ENCODE measurements around the gene NUP214.
A peak's percentile ranks its signal among the peaks of the same experiment; 100 is the strongest.
"Not testable (repeated sequence)": the region's sequence is repeated elsewhere in the genome, so short reads cannot be mapped to it uniquely, and the experiment has no call there.

The NUP214 gene

DNA sequence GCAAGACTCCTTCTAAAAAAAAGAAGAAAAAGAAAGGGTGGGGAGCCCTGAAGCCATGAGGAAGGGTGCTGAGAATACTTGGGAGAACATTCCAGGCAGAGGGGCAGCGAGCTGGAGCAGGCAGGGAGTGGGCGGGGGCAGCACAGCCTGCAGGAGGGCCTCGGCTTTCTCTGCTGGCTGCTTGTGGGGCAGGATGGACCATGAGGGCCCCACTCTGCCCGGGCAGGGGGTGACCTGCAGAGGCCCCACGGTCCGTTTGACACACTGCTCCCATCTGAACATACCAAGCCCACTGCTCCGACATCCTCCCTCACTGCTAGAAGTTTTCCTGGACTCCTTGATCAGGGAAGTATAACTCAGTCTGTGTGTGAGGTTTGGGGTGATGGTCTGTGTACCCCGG lies 11.7 kb upstream of the NUP214 start:
- no peak for DNase-seq (ENCODE audit: low read depth)
- H3K4me3 ChIP-seq (ENCODE audit: low read depth, low read length), result no peak overlapping the region

DNA sequence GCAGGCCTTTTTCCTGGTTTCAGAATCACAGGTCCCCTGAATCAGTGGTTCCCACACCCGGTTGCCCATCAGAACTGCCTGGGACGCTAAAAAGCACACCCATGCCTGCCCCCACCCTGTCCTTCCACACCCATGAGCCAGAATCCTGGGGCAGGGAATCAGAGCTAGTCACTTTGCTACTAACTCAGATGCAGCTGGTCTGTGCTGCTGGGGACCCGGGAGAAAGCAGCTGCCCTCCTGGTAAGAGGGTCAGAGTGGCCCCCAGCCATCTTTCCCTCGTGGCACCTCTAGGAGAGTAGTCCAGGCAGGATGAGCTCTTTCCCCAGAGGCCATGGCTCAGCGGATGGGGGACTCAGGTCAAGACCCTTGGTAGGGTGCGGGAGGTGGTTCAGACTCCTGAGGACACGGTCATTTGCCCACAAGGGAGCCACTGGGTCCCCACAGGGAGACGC lies 11.3 kb upstream of the NUP214 start:
- H3K4me3 ChIP-seq (ENCODE audit: low read depth, low read length), result no peak overlapping the region
- DNase-seq (ENCODE audit: low read depth), result no peak

DNA sequence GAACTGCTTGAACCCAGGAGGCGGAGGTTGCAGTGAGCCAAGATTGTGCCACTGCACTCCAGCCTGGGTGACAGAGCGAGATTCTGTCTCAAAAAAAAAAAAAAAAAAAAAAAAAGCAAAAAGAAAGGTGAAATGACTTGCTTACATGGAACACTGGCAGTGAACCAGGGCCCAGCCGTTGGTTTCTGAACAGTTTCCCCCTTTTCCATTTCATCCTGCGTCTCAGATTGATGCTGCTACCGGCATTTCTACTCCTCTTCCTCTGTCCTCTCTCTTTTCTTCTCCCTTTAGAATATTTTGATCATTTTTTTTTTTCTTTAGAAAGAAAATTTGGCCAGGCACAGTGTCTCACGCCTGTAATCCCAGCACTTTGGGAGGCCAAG lies 10.0 kb upstream of the NUP214 start:
- DNase-seq (ENCODE audit: low read depth); H3K4me3 ChIP-seq (ENCODE audit: low read depth, low read length): not testable (repeated sequence)

DNA sequence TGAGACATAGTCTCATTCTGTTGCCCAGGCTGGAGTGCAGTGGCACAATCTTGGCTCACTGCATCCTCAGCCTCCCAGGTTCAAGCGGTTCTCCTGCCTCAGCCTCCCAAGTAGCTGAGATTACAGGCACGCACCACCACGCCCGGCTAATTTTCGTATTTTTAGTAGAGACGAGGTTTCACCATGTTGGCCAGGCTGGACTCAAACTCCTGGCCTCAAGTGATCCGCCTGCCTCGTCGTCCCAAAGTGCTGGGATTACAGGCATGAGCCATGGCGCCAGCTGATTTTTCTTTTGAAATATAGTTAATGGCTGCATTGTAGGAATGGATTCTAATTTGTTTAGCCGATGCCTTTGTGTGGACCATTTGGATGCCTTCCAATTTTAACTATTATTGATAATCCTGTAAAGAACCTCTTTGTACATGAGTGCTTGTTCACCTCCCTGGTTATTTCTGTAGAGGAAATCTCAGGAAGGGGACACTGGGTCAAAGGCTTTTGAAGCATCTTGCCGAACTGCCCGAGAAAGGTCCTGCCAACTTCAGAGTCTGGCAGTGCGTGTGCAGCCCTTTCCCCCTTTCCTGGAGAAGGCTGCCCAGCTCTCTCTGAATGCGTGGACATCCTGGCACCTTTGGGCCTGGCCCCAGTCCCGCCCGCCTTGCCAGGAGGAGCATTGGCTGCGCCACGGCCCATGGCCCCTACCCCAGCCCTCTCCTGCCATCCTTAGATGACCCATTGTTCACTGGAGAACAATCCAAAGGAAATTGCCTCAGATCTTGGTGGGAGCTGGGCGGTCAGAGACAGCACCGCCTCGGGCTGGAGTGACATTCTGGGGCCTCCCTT lies 8.9 kb upstream of the NUP214 start:
- H3K4me3 ChIP-seq (ENCODE audit: low read depth, low read length), result no peak overlapping the region
- no peak for DNase-seq (ENCODE audit: low read depth)

DNA sequence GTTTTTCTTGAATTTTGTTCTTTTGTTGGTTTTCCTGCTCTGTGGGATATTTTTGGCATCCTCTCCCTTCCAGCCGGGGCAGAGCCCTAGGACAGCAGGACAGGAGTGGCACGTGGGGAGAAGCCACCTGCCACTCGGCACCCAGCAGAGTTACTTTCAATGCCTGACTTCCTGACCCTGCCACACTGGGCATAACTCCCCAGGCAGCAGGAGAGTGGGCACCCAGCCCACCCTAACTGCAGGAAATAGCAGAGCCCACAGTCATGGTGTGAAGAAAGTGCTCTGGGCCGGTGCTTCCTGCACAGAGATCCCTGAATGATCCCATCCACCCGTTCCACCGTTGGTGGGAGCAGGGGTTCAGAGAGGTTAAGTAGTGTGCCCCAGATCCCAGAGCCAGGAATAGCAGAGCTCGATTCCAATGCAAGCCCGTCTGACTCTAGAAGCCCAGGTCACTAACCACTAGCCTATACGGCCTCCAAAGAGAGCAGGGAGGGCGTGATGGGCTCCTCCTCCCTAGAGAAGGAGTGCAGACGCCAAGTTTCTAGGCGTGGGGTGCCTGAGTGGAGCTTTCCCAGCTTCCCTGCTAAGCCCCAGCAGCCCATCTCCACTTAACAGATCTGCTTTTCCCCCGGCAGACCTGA lies 8.1 kb upstream of the NUP214 start:
- no peak overlapping the region for H3K4me3 ChIP-seq (ENCODE audit: low read depth, low read length)
- DNase-seq (ENCODE audit: low read depth), result no peak

DNA sequence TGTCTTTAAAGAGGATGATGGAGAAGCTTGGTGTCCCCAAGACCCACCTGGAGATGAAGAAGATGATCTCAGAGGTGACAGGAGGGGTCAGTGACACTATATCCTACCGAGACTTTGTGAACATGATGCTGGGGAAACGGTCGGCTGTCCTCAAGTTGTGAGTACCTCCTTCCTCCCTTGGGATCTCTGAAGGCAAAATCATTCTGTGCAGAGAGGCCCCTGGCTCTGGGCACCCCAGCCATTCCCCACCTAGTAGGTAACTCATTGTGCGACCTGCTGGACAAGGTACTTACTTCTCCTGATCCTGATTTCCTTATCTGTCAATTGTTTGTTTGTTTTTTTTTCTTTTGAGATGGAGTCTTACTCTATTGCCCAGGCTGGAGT lies 7.6 kb upstream of the NUP214 start:
- no peak for DNase-seq (ENCODE audit: low read depth)
- H3K4me3 ChIP-seq (ENCODE audit: low read depth, low read length), result no peak overlapping the region

DNA sequence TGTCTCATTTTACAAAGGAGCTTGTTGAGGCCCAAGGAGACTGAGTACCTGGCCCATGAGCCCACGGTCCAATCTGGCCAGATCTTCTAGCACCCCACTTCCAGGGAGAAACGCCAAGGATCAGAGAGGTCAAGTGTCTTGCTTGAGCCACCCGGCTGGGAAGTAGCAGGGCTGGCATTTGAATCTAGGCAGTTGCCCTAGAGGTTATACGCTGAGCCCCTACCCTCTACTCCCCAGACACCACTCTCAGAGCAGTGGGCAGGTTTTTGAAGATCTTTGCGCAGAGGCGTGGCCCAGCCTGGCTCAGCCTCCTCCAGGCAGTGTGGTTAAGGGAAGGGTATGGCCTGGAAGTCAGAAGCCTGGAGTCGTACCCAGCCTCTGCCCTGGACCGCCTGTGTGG lies 5.8 kb upstream of the NUP214 start:
- no peak overlapping the region for H3K4me3 ChIP-seq (ENCODE audit: low read depth, low read length)
- DNase-seq (ENCODE audit: low read depth), result no peak

DNA sequence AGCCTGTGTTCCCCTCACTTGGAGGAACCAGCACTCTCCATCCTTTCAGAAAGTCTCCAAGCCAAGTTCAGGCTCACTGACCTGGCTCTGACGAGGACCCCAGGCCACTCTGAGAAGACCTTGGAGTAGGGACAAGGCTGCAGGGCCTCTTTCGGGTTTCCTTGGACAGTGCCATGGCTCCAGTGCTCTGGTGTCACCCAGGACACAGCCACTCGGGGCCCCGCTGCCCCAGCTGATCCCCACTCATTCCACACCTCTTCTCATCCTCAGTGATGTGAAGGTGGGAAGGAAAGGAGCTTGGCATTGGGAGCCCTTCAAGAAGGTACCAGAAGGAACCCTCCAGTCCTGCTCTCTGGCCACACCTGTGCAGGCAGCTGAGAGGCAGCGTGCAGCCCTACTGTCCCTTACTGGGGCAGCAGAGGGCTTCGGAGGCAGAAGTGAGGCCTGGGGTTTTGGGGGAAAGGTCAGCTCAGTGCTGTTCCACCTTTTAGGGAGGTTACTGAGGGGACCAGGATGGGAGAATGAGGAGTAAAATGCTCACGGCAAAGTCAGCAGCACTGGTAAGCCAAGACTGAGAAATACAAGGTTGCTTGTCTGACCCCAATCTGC lies 4.7 kb upstream of the NUP214 start:
- DNase-seq (ENCODE audit: low read depth), result no peak
- H3K4me3 ChIP-seq (ENCODE audit: low read depth, low read length), result no peak overlapping the region

DNA sequence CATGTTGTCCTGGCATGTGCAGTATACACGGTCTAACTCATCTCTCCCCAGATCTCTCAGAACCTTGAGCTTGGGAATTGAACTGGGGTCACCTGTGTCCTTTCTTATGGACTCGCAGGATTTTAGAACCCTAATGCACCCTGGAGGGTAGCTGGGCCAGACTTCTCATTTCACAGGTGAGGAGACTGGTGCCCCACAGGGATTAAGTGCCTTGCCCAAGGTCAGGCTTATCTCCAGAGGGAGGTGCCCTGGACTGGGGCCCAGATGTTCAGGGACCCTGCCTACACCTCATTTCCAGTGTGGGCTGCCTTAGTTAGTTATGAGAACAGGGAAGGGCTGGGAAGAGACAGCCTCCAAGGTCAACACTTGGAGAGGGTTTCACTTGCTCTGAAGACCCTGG lies 4.0 kb upstream of the NUP214 start:
- H3K4me3 ChIP-seq (ENCODE audit: low read depth, low read length), result no peak overlapping the region
- no peak for DNase-seq (ENCODE audit: low read depth)

DNA sequence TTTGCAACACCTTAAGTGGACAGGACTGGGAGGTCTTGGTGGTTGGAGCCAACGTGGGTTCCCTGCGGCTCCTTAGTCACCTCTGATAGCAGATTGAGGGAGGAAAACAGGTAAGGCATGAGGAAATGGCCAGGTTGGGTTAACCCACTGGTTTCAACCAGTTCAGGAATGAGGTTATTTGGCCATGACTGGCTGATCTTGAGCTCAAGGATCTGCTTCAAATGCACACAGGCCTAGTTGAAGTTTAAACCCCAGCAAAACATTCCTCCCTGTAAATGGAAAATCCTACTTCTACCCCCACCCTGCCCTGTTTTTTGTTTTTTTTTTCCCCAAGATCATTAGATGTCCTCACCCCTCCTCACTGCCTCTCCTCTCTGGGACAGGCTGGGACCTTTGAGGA lies 3.2 kb upstream of the NUP214 start:
- DNase-seq (ENCODE audit: low read depth), result no peak
- H3K4me3 ChIP-seq (ENCODE audit: low read depth, low read length), result no peak overlapping the region

DNA sequence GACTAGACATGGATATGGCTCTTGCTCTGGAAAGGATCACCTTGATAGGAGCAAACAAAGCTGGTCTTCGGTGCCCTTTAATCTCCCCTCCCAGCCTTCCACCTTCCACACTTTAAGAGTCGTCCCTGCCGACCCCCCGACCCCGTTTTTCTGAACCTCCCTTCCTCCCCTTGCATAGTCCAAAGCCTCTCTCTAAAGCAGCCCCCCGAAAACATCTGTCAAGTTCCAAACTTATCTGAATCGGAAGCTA lies 423 bp upstream of the NUP214 start:
- no peak for DNase-seq (ENCODE audit: low read depth)
- H3K4me3 ChIP-seq (ENCODE audit: low read depth, low read length), result peak overlapping the region; percentile 80

DNA sequence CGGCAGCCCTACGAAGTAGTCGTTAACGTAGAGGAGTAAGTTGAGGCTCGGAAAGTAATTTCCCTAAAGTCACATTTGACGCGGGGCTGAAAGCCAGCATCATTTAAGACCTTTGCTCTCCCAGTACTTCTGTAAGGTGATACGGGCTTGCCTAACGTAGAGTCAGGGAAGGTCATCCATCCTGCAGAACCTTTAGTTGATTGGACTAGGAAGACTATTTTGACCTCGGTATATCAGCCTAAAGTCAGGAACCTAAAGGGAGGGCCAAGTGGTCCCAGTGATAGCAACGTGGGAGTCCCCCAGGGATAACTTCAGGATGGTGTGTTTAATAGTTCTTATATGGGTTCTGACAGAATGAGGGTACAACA lies 657 bp downstream of the NUP214 start:
- H3K4me3 ChIP-seq (ENCODE audit: low read depth, low read length), result peak overlapping the region; percentile 80
- no peak for DNase-seq (ENCODE audit: low read depth)

DNA sequence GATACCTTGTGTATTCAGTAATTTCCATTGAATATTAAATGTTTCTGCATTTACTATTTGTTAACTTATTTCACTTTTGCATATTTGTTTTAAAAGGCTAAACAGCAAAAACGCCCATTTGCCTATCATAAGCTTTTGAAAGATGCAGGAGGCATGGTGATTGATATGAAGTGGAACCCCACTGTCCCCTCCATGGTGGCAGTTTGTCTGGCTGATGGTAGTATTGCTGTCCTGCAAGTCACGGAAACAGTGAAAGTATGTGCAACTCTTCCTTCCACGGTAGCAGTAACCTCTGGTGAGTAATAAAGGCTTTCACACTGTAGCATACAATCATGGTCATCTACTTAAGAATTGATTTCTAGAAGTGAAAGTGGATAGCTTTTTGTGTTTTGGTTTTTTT lies 3.8 kb downstream of the NUP214 start:
- DNase-seq (ENCODE audit: low read depth), result no peak
- no peak overlapping the region for H3K4me3 ChIP-seq (ENCODE audit: low read depth, low read length)

DNA sequence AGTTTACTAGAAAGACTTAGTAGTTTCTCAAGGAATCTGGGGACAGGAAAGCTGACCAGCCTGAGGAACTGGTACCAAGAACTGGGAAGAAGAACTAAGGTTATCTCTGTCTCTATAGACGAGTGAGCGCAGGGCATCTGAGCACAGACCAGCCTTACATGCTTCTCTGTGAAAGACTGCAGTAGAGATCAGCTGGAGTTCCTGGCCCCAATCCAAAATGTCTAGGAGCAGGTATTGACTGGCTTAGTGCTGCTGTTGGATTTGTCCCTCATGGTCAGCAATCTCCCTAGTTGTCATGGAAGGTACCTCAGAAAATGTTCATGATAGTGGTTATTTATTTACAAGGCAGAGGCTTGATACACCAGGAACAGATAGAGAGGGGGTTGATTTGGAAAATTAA lies 13.3 kb downstream of the NUP214 start:
- no peak for DNase-seq (ENCODE audit: low read depth)
- no peak overlapping the region for H3K4me3 ChIP-seq (ENCODE audit: low read depth, low read length)

DNA sequence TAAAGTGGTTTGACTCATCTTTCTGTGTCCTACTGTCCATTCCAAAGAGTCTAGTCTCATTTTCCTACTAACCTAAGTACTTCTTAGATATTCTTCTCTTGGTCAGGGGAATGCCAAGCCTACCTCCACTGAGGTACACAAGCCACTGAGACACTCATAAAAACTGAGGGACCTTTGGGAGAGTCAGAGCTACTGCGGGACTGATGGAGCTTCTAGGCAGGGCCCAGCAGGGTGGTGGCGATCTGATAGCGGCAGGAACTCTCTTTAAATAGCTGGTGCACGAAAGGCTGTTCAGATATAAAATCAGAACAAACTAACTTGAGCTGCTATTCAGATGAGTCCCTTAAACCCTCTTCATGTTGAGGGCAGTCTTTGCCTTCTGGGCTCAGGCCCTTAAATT lies 14.7 kb downstream of the NUP214 start:
- no peak for DNase-seq (ENCODE audit: low read depth)
- no peak overlapping the region for H3K4me3 ChIP-seq (ENCODE audit: low read depth, low read length)

DNA sequence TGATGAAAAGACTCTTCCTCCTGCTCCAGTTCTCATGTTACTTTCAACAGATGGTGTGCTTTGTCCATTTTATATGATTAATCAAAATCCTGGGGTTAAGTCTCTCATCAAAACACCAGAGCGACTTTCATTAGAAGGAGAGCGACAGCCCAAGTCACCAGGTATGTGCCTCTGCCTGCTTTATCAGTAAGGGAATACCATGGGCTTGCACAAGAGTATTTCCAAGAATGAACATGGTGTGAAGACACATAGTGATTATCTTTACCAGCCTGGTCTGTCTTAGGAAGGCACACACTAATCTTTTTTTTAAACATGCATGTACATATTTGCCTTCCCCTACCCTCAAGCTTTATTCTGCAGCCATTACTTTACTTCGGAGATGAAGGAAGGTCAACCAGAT lies 15.2 kb downstream of the NUP214 start:
- no peak for DNase-seq (ENCODE audit: low read depth)
- H3K4me3 ChIP-seq (ENCODE audit: low read depth, low read length), result no peak overlapping the region

DNA sequence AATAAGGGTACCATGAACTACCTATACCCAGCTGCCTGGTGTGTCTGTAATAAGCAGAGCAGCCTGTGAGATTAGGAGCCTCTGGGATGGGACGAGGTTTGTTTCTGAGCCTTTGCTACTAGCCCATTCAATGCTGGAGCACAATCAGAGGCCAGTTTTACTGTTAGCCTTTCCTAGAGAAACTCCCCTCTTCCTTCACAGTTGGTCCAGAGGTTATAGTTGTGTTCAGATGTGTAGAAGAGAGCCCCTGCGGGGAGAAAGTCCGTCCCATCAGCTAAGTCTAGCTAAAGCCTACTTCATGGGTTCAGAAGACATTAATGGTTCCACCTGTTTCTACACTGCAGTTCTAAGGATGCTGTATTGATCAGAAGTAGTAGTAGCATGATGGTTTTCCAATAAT lies 16.8 kb downstream of the NUP214 start:
- no peak for DNase-seq (ENCODE audit: low read depth)
- no peak overlapping the region for H3K4me3 ChIP-seq (ENCODE audit: low read depth, low read length)

DNA sequence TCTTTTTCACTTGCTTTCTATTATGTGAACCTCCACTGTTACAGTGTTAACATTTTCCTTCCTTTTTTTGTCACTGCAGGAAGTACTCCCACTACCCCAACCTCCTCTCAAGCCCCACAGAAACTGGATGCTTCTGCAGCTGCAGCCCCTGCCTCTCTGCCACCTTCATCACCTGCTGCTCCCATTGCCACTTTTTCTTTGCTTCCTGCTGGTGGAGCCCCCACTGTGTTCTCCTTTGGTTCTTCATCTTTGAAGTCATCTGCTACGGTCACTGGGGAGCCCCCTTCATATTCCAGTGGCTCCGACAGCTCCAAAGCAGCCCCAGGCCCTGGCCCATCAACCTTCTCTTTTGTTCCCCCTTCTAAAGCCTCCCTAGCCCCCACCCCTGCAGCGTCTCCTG lies 18.8 kb downstream of the NUP214 start:
- DNase-seq (ENCODE audit: low read depth), result no peak
- H3K4me3 ChIP-seq (ENCODE audit: low read depth, low read length), result no peak overlapping the region

DNA sequence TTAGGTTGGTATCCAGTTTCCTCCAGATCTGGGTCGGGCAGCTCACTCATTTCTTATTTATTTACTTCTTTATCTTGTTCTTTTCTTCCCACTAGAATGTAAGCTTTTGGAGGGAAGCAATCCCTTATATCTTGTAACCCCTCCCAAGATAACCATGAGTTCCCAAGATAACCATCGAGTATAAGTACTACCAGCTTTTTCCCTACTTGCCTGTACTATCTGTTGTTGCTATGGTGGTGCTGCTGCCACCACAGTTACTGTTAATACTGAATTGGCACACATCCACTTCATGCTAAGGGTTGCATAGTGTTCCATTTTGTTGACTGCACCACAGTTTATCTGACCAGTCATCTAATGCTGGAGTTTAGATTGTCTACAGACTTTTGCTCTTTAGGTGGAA lies 19.9 kb downstream of the NUP214 start:
- no peak overlapping the region for H3K4me3 ChIP-seq (ENCODE audit: low read depth, low read length)
- DNase-seq (ENCODE audit: low read depth), result no peak

DNA sequence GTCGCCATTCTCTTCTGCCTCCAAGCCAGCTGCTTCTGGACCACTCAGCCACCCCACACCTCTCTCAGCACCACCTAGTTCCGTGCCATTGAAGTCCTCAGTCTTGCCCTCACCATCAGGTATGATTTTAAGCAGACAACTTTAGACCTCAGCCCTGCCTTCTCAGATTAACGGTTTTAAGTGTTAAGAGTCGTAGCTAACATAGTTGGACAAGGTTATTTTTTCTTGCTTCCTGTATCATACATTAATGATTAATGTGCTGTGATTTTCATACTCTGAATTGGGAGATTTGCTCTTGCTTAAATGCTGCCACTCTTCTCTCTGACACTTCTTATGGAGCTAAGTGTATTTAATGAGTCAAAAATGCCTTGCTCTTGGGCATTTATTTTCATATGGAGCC lies 20.8 kb downstream of the NUP214 start:
- no peak for DNase-seq (ENCODE audit: low read depth)
- H3K4me3 ChIP-seq (ENCODE audit: low read depth, low read length), result no peak overlapping the region

DNA sequence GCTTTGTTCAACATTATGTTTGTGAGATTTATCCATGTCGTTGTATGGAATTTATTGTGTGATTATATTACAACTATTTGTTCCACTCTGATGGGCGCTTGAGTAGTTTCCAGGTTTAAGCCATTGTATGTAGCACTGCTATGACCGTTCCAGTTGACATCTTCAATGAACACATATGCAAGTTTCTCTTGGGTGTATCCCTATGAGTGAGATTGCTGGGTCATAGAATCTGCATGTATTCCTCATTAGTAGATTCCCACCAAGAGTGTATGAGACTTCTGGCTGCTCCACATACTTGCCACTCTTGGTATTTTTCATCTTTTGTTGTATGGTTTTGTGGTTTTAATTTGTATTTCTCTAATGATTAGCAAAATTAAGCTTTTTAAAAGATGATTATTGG lies 22.9 kb downstream of the NUP214 start:
- no peak for DNase-seq (ENCODE audit: low read depth)
- no peak overlapping the region for H3K4me3 ChIP-seq (ENCODE audit: low read depth, low read length)
